Right atrium auricular region (tissue), 2 donors: ENCODE data around the gene TFAP2E. TPM values are rescaled to one million over a fixed set of nuclear protein-coding genes. Genes with fewer than 3 reads are reported as not detected.

Experiments
- DNase-seq: peaks from one replicate; pipeline ENCODE4 v3.0.0-alpha.2; 2019; ENCODE audit warnings: low spot score
- H3K27ac ChIP-seq, 2 donors: fragments of 200-600 bp; sonication (generic); 1 replicate in 1 of 2; 2 replicates in 1 of 2; pipeline ENCODE4 v1.5.1; 2016 to 2019
- H3K27me3 ChIP-seq, 2 donors: fragments of 200-600 bp; sonication (generic); one replicate each; pipeline versions ENCODE4 v1.5.1 to v1.6.0; 2017 to 2019
- H3K36me3 ChIP-seq: fragments of 200-600 bp; sonication (generic); one replicate; pipeline ENCODE4 v1.5.1; 2016
- H3K4me1 ChIP-seq, 2 donors: fragments of 200-600 bp; sonication (generic); one replicate each; pipeline versions ENCODE4 v1.5.1 to v1.6.0; 2017 to 2019
- H3K4me3 ChIP-seq, 2 donors: fragments of 200-600 bp; sonication (generic); 1 replicate in 1 of 2; 2 replicates in 1 of 2; pipeline ENCODE4 v1.5.1; 2017 to 2019; ENCODE audit warnings: mild to moderate bottlenecking in 1 of 2, moderate library complexity in 1 of 2
- H3K9me3 ChIP-seq, 2 donors: fragments of 200-600 bp; sonication (generic); one replicate each; pipeline ENCODE4 v1.5.1; 2019
- total RNA-seq, 2 donors: library from RNA; depleted of rRNA; stranded (reverse); fragments of >200 nt; gene quantifications; one replicate each; pipeline ENCODE4 v1.1.0, GENCODE V29; 2016
- TF ChIP-seq, protein P1 (sequence below), 2 donors: fragments of 200-600 bp; sonication (generic); IDR thresholded peaks; one replicate each; pipeline ENCODE4 v1.5.1; 2019; ENCODE audit warnings: antibody characterized with exemption in 2 of 2

TFAP2E gene
- total RNA-seq, 2 donors from 2014 or later = not detected

DNA sequence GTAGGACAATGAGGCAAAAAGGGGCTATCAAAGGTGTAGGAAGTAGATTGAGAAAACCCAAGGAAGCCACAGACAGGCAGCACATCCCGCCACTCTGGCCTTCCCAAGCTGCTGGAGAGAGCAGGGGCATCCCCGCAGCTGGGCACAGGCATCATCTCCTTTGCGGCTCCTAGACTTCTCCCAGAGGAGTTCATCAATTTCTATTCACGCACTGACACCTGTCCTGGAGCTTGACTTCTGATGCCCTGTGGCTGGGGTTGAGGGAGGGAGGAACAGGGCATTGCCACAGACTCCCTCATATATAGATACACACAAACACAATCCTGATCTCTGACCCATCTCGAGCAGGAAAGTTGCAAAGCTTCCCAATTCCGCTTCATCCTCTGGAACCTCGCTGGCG lies 1.9 kb upstream of the TFAP2E start:
- H3K4me3 ChIP-seq = no peak overlapping the region
- no peaks in the 10 kb centered on the region for H3K36me3 ChIP-seq
- H3K27ac ChIP-seq = no peak overlapping the region
- TF ChIP-seq, protein P1, sequence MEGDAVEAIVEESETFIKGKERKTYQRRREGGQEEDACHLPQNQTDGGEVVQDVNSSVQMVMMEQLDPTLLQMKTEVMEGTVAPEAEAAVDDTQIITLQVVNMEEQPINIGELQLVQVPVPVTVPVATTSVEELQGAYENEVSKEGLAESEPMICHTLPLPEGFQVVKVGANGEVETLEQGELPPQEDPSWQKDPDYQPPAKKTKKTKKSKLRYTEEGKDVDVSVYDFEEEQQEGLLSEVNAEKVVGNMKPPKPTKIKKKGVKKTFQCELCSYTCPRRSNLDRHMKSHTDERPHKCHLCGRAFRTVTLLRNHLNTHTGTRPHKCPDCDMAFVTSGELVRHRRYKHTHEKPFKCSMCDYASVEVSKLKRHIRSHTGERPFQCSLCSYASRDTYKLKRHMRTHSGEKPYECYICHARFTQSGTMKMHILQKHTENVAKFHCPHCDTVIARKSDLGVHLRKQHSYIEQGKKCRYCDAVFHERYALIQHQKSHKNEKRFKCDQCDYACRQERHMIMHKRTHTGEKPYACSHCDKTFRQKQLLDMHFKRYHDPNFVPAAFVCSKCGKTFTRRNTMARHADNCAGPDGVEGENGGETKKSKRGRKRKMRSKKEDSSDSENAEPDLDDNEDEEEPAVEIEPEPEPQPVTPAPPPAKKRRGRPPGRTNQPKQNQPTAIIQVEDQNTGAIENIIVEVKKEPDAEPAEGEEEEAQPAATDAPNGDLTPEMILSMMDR (IDR thresholded peaks at IDR 0.05) = no peak
- H3K9me3 ChIP-seq = no peaks in the 10 kb centered on the region
- H3K27me3 ChIP-seq = peaks cover 4 to 11% of the 10 kb centered on the region in 2 donors
- DNase-seq = no peak
- peaks cover 0 to 13% of the 10 kb centered on the region in 2 donors for H3K4me1 ChIP-seq

DNA sequence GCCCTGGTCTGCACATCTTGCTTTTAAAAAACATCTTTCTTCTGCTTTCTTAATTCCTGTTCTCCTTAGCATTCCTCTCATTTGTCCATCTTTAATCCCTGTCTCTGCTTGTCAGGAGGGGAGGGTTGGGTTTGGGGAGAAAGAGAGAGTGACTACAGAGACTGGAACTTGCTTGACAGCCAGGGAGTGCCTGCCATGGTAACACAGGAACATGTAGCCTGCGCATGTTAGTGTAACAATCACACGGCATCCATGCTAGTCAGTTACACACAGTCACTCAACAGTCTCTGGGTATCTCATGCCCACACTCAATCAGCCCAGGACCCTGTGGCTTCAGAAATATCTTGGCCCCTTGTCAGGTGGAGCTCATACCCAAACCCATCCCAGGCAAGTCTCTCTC lies 818 bp upstream of the TFAP2E start:
- H3K4me1 ChIP-seq = peaks cover 0 to 20% of the 10 kb centered on the region in 2 donors
- no peak overlapping the region for H3K27ac ChIP-seq
- no peak overlapping the region for H3K4me3 ChIP-seq
- H3K36me3 ChIP-seq = no peaks in the 10 kb centered on the region
- H3K27me3 ChIP-seq = peaks cover 13 to 15% of the 10 kb centered on the region in 2 donors
- no peaks in the 10 kb centered on the region for H3K9me3 ChIP-seq
- no peak for DNase-seq
- TF ChIP-seq, protein P1 (IDR thresholded peaks at IDR 0.05) = no peak

DNA sequence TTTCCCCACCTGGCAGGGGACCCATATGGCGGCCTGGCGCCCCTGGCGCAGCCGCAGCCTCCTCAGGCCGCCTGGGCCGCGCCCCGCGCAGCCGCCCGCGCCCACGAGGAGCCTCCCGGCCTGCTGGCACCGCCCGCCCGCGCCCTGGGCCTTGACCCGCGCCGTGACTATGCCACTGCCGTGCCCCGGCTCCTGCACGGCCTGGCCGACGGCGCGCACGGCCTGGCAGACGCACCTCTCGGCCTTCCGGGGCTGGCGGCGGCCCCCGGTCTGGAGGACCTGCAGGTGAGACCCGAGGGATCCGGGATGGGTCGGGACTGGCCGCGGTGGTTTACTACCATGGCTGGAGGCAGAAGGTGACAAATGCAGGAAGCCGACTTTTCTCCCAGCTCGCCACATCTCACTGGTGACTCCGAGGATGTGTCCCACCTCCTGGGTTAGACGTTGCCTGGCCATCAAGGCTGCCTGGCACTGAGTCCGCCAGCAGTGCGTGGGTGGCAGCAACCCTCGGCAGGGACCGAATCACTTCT lies 1.1 kb downstream of the TFAP2E start:
- DNase-seq = no peak
- Histone ChIP-seq H3K27me3 (peaks cover 16% of the 10 kb centered on the region in 2 donors), H3K27ac (no peak overlapping the region), H3K4me1 (peaks cover 0 to 33% of the 10 kb centered on the region in 2 donors), H3K36me3 (no peaks in the 10 kb centered on the region), H3K9me3 (no peaks in the 10 kb centered on the region), H3K4me3 (no peak overlapping the region)
- TF ChIP-seq, protein P1 (IDR thresholded peaks at IDR 0.05) = no peak

DNA sequence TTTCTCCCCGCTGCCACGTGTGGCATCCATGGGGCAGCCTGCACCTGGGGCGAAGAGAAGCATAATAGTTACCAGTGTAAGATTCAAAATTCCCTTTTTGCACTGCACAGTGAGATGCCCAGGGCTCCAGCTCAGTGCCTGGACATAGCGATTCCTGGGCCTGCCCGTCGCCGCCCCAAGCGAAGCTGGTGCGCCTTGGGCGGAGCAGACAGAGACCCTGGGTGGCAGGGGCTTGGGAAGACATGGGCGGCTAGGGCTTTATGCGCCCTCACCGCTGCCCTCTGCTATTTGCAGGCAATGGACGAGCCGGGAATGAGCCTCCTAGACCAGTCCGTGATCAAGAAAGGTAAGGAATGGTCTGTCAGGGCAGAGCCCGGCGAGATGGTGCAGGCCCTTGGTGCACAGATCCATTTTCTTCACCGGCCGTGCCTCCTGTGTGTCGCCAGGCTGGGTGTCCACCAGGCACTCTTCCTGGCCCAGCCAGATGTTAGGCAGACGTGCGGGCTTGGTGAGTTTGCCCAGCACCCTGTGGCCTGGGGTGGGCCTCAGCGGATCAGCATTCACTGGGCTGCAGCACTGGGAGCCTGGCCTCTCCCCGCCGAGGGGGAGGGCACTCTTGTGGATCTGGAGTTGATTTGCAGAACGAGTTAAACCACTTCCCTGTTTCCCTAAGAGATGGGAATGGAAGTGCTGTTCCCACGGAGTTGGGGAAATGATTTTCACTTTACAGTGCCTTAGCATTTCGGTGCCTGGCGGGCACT lies 1.7 kb downstream of the TFAP2E start:
- no peak for DNase-seq
- no peak overlapping the region for H3K4me3 ChIP-seq
- H3K36me3 ChIP-seq = no peaks in the 10 kb centered on the region
- no peak overlapping the region for H3K27ac ChIP-seq
- H3K4me1 ChIP-seq = peaks cover 0 to 33% of the 10 kb centered on the region in 2 donors
- peaks cover 16% of the 10 kb centered on the region in 2 donors for H3K27me3 ChIP-seq
- no peaks in the 10 kb centered on the region for H3K9me3 ChIP-seq
- TF ChIP-seq, protein P1 (IDR thresholded peaks at IDR 0.05) = no peak

DNA sequence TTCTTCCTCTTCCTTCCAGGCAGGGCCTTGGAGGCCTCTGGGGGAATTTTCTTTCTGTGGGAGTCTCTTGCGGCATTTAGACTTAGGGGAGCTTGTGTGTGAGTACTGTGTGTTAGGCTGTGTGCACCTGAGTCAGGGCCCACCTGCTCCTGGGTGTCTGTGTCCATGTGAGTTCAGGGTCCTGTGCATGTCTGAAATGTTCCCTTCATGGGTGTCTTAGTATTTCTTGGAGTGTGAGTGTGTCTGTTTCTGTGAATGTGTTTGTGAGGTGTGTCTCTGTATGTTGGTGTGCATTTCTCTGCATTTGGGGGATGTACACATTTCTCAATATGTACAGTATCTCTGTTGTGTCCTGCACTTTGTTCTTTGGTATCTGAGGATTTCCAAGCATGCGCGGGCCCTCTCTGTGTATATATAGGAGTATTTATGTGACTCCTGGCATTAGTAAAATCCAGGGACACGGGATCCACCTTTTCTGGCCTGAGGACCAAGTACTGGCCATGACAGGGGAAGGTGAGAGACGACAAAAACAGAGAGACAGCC lies 2.4 kb downstream of the TFAP2E start:
- DNase-seq = no peak
- TF ChIP-seq, protein P1 (IDR thresholded peaks at IDR 0.05) = no peak
- H3K27ac ChIP-seq = no peak overlapping the region

More for the DNA sequence above, 2.4 kb downstream of the TFAP2E start:
- Histone ChIP-seq H3K4me3 (no peak overlapping the region), H3K27me3 (peaks cover 16% of the 10 kb centered on the region in 2 donors), H3K36me3 (no peaks in the 10 kb centered on the region), H3K9me3 (no peaks in the 10 kb centered on the region), H3K4me1 (peaks cover 0 to 33% of the 10 kb centered on the region in 2 donors)
